Vagina (tissue), 2 donors: ENCODE data around the gene OLR1.

ENCODE experiments used
- CTCF ChIP-seq, 3 experiments: fragments of 450-650 bp in 2 of 3; fragments of 200-600 bp in 1 of 3; sonication (generic) in 1 of 3; IDR thresholded peaks; one replicate each; pipeline ENCODE4 v1.5.1; 2017 to 2019; ENCODE audit warnings: antibody characterized with exemption in 3 of 3, mild to moderate bottlenecking in 2 of 3, moderate library complexity in 2 of 3
- POLR2A ChIP-seq, 2 donors: fragments of 450-650 bp; IDR thresholded peaks; one replicate each; pipeline ENCODE4 v1.6.1; 2017; ENCODE audit warnings: antibody characterized with exemption in 2 of 2, mild to moderate bottlenecking in 2 of 2, moderate library complexity in 2 of 2
- POLR2AphosphoS5 ChIP-seq, 2 donors: sonication (generic); formaldehyde crosslinking; IDR thresholded peaks; one replicate each; pipeline ENCODE4 v1.9.0; 2017; ENCODE audit warnings: antibody characterized with exemption in 2 of 2, mild to moderate bottlenecking in 2 of 2, low read depth in 1 of 2; ENCODE audit not compliant: insufficient read depth in 1 of 2

GRCh38 chr12:10179776-10180181 lies 7.8 kb upstream of the OLR1 start:
- TF ChIP-seq POLR2A (IDR thresholded peaks at IDR 0.05) (no peak), CTCF (IDR thresholded peaks at IDR 0.05) (no peak), POLR2AphosphoS5 (IDR thresholded peaks at IDR 0.05; ENCODE audit: insufficient read depth in 1 of 2, low read depth in 1 of 2) (no peak)
